HG02852 (cell line): ENCODE measurements around the gene POLE2.
"Not testable (repeated sequence)": the region's sequence is repeated elsewhere in the genome, so short reads cannot be mapped to it uniquely, and the experiment has no call there.

ENCODE experiments used
- ATAC-seq: cut with Tn5 transposase; IDR thresholded peaks from one replicate; pipeline ENCODE4 v1.9.1; 2021; ENCODE audit warnings: mild to moderate bottlenecking, moderate library complexity; ENCODE audit not compliant: unreplicated experiment

Gene POLE2, protein sequence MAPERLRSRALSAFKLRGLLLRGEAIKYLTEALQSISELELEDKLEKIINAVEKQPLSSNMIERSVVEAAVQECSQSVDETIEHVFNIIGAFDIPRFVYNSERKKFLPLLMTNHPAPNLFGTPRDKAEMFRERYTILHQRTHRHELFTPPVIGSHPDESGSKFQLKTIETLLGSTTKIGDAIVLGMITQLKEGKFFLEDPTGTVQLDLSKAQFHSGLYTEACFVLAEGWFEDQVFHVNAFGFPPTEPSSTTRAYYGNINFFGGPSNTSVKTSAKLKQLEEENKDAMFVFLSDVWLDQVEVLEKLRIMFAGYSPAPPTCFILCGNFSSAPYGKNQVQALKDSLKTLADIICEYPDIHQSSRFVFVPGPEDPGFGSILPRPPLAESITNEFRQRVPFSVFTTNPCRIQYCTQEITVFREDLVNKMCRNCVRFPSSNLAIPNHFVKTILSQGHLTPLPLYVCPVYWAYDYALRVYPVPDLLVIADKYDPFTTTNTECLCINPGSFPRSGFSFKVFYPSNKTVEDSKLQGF

DNA sequence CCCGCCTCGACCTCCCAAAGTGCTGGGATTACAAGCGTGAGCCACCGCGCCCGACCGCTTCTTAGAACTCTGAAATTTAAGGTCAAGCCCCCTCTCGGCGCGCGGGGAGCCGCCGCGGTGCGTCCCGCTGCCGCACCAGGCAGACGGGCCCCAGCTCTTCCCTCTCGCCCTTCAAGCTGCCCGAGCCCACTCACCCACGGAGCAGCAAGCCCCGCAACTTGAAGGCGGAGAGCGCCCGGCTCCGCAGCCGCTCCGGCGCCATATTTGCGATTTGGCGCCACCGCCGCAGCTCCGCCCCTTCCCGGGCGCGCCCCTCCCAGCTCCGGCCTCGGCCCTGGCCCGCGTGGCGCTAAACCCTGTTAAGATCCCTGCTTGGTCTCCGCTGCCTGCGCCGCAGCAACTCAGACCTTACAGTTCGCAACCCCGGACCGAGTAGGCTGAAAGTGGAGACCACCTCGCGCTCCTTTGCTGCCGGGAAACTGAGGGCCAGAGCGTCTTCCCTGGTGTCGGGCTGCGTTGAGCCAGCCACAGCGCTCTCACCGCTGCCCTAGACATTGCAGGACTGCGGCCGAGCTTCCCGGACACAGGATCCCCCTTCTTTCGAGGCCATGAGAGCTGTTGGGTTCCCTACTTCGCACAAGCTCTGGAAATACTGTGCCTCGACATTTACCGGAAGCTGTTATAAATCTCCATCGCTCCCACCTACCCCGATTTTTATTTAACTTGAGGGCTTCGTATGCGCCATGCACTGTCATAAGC lies at the start of gene POLE2:
Gene POLE2, minus strand, starts transcription at position 273 of the 759 bp plus-strand sequence. Its CDS starts 11 bp downstream, at position 262.
- ATAC-seq: peak; percentile 87

DNA sequence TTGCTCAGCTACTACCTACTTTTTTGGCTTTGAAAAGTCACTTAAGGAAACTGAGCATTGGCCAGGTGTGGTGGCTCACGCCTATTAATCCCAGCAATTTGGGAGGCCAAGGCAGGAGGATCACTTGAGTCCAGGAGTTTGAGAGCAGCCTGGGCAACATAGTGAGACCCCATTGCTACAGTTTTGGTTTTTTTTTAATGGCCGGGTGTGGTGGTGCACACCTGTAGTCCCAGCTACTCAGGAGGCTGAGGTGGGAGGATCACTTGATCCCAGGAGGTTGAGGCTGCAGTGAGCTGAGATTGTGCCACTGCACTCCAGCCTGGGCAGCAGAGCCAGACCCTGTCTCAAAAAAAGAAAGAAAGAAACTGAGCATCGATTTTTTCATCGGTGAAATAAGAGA lies 47.7 kb upstream of the POLE2 start:
- ATAC-seq: not testable (repeated sequence)

DNA sequence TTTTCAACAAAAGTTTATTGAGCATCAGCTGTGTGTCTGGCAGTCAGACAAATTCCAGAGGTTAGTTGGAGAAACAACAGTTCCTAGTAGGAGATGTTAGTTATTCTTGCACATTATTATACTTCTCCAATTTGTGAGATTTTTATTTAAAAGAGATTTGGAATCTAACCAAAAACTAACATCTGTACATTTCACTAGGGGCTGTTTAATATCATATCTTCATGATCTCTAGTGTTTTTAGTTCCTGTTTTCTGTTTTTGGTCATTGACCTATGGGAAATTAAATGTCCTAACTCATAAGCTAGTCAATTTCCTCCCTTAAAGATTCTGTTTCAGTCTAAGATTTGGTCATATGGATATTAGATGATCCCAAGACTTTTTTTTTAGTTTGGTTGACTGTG lies 45.8 kb upstream of the POLE2 start:
- no peak for ATAC-seq

DNA sequence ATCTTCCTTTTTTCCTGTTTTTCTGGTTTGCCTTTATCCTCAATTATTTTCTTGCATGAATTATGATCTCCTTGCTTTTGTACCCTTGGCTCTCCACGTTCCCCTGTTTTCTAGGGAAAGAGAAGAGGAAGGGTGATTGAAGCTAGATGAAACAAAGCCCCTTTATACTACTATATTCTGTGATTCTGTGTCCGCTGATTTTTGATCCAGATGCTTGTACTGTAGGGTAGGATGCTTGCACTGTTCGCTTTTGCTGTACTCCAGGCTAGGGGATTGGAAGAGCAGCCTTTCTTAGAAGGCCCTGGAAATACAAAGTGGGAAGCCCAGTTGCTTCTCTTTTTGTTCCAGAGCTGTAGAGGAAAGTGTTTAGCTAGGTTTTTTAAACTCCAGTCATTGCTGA lies 44.9 kb upstream of the POLE2 start:
- ATAC-seq: no peak

DNA sequence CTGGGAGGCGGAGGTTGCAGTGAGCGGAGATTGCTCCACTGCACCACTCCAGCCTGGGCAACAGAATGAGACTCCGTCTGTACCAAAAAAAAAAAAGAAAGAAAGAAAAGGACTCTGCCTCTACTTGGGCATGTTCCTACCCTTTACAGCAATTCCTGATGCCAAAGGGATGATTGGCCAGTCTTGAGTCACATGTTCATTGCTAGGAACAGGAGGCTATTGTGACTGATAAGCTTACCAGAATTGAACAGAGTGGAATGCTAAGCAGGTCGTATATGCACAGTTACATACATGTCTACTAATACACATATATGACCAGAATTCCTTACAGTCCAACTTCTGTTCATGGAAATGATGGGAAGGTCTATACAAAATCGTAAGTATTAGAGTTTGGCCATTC lies 39.2 kb upstream of the POLE2 start:
- ATAC-seq: no peak

DNA sequence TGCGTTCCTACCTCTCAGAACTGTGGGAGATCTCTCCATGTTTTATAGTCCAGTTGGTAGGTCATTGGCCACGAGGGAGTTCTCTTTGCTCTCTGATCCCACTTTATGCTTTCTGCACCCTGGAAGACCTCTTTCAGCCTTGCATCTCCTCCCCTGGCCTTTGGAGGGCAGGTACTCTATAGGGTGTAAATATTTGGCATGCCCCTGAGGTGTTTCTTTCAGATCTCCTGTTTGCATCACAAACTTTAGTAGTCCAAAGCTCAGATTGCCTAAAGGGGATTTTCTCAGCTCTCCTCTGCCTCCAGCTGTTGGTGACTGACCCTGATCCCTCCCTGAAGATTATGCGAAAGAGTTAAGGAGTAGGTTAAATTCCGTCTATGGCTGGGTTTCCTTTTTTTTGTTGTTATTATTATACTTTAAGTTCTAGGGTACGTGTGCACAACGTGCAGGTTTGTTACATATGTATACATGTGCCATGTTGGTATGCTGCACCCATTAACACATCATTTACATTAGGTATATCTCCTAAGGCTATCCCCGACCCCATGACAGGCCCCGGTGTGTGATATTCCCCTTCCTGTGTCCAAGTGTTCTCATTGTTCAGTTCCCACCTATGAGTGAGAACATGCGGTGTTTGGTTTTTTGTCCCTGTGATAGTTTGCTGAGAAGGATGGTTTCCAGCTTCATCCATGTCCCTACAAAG lies 33.9 kb upstream of the POLE2 start:
- ATAC-seq: not testable (repeated sequence)

DNA sequence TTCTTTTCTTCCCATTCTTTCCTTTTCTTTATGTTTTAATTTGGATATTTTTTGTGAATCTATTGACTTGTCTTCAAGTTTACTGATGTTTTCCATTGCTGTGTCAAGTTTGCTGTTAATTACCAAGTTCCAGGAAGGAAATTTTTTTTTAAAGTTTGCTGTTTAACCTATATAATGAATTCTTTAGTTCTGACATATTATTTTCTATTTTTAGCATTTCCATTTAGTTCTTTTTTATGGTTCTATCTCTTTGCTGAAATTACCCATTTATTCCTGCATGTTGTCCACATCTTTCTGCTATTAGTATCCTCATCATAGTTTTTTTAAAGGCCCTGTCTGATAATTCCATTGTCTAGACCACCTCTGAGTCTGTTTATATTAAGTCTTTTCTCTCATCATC lies 32.7 kb upstream of the POLE2 start:
- no peak for ATAC-seq

DNA sequence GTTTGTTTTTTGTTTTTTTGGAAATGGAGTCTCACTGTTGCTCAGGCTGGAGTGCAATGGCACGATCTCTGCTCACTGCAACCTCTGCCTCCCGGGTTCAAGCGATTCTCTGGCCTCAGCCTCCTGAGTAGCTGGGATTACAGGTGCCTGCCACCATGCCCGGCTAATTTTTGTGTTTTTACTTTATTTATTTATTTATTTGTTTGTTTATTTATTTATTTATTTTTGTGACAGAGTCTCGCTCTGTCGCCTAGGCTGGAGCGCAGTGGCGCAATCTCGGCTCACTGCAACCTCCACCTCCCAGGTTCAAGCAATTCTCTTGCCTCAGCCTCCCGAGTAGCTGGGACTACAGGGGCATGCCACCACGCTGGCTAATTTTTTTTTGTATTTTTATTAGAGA lies 23.0 kb upstream of the POLE2 start:
- not testable (repeated sequence) for ATAC-seq

DNA sequence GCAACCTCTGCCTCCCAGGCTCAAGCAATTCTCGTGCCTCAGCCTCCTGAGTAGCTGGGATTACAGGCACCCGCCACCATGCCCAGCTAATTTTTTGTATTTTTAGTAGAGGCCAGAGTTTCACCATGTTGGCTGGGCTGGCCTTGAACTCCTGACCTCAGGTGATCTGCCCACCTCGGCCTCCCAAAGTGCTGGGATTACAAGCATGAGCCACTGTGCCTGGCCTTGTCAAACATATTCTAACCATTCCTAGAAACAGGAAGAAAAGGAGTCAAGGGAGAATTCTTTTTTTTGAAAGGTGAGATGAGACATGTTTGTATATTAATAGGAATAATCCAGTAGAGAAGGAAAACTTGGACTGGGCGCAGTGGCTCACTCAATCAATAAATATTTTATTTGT lies 16.5 kb upstream of the POLE2 start:
- ATAC-seq: not testable (repeated sequence)

DNA sequence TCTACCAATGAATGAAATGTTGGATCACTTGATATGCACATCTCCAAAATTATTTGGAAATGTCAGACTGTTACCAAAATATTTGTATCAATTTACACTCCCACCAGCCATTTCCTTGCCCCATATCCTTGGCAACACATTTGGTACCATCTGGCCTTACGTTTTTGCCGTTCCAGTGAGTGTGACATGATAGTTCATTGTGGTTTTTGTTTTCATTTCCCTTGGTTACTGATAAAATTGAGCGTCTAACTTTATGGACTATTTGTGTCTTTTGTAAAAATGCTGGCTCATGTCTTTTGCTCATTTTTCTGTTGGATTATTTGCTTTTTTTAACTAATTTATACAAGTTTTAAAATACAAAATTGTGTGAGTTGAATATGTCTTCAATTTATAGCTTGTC lies 16.0 kb upstream of the POLE2 start:
- ATAC-seq: no peak

DNA sequence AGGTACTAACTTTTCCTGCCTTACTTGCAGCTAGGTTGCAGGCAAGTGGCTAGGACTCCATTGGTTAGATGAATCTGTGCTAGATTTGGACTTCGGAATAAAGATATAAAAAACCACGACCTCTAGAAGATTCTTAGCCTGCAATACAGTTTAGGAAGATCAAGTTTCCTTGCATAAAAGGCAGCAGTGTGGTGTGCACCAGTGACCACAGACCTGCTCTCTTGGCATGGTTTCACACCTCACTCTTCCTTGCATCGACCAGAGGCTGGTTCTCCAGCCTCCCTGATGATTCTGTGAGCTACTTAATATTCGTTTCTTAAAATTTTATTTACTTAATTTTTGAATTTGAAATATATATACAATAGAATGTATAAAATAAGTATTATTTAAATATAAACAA lies 14.7 kb upstream of the POLE2 start:
- ATAC-seq: no peak

DNA sequence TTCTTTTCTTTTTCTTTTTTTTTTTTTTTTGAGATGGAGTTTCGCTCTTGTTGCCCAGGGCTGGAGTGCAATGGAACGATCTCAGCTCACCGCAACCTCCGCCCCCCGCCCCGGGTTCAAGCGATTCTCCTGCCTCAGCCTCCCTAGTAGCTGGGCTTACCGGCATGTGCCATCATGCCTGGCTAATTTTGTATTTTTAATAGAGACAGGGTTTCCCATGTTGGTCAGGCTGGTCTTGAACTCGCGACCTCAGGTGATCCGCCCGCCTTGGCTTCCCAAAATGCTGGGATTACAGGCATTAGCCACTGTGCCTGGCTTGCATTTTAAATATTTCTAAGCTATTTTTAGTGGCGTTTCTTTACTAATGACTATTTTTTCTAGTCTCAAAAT lies 5.7 kb upstream of the POLE2 start:
- not testable (repeated sequence) for ATAC-seq

DNA sequence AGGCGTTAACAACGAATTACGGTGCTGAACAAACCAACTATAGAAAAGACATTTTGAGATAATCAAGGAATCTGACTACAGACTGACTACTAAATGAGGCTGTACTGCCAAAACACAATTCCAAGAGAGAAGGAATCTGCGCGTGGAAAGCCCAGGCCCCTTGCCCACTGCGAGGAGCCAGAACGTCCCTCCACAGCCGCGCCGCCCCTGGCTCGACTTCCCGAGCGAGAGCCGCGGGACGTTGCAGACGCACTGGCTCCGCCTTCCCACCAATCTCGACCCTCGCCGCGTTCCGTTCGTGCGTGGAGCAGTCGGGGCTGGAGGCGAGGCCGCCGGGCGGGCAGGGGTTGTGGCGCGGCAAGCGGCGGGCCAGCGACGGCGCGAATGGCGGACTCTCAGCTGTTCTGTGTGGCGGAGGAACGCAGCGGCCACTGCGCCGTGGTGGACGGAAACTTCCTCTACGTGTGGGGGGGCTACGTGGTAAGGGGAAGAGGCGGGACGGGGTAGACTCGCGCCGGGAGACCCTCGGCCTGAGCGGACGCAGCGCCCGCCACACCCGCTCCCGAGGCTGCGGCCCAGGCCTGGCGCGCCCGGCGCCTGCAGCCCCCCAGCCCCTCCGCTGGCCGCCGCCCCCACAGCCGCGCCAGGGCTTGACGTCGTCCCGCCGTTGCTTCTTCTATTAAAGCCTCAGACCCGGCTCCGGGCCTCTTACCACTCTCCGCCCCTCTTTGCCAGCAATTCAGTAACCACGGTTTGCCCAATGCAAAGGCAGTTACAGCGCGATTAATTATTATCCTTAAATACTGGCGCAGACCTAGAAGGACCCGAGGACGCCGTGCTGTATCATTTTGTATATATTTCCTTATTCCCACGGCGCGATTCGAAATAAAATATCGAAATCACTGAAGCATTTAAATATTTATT lies 5.1 kb upstream of the POLE2 start, which contains the start of gene KLHDC1:
Gene KLHDC1, plus strand, starts transcription at position 310 of the 924 bp plus-strand sequence. Its CDS starts 75 bp downstream, at position 385.
- peak; percentile 70 for ATAC-seq

DNA sequence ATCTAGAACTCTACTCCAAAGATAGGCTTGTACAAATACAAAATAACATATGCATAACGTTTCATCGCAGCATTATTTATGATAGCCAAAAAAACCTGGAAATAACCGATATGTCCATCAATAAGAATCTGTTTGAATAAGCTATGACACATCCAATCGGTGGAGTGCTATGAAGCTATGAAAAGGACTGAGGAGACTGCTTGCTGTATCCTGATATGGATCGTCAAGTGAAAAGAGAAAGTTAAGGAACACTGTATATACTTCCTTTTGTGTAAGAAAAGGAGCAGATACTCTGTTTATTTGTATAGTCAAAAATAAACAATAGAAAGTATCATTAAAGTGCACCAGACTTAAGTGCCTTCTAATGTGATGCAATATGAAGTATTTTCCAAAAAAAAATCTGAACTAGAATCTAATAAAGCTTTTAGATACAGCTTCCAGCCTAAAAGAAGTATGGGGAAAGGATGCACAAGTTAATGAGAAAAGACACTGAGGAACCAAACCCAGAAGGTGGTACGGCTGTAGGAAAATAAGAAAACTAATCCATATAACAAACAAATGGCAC lies 4.3 kb upstream of the POLE2 start:
- no peak for ATAC-seq

DNA sequence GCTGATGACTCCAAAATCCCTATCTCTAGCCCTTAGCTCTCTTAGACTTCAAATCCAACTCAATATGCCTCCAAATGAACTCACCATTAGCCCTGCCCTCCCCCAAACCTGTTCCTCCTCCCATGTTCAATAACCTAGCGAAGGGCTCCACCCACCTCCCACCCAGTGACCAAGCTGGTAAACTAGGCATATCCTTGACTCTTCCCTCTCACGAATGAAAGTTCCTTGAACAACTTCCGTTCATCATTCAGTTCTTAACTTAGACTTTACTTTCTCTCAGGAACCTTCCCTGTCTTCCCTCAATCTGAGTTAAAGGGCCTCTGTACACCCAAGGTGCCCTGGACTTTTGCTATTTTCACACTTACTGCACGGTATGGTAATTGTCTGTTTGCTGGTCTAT lies 3.0 kb upstream of the POLE2 start:
- ATAC-seq: no peak

DNA sequence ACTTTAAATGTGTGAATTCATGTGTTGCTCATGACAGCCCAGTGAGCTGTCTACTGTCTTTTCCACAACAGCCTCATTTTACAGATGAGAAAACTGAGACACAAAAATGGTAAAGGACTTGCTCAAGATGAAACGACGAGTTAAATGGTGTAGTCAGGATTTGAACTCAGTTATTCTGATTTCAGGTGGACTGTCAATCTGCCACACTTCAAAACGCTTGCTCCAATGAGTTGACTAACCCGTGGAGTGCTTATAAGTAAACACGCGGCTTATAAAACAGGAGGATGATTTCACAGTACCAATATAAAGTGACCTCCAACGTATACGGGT lies 652 bp upstream of the POLE2 start:
- no peak for ATAC-seq

DNA sequence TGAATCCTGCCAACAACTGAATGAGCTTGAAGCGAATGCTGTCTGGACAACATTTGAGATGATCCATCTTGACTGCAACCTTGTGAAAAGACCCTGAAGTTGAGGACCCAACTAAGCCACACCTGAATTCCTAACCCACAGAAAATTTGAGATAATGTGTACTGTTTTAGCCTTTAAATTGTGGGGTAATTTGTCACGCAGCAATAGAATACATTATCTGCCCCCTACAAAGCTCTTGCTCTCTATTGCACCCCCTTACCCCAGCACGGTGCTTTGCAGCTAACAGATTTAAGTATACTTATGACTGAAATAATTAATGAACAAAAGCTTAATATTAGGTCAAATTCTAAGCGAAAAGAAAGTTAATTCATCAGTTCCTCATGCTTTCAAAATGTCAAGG lies 1.6 kb downstream of the POLE2 start:
- ATAC-seq: no peak

DNA sequence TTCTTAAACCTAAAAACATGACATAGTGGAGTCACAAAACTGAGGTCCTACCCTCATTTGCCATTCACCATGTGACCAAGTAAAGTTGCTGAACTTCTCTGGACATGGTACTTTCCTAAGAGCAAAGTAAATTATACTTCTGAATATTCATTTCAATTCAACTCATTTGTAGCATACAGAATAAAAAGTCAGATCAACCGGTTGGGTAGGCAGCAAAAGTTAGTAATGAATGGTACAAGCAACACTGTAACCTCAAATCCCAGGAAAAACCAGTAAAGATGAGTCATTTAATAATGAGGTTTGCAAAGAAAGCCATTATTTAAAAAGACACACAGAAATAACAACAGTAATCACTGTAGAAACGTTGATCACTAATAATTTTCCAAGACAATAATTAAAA lies 8.7 kb downstream of the POLE2 start:
- no peak for ATAC-seq

DNA sequence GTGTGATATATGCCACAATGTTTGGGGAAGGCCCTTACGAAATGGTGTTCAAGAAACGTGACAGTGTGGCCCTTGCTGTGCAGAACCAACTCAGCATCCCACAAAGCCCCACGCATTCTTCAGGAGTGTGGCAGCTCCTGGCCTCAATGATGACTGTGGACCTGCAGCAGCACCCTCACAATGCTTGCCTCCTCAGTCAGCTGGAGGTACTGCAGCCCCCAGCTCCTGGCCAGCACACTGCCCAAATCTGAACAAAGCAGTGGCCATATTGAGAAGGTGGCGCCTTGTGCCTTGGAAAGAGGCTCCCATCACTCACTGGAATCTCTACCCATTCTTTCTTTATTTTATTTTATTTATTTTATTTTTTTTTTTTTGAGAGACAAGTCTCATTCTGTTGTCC lies 10.4 kb downstream of the POLE2 start:
- ATAC-seq: no peak

DNA sequence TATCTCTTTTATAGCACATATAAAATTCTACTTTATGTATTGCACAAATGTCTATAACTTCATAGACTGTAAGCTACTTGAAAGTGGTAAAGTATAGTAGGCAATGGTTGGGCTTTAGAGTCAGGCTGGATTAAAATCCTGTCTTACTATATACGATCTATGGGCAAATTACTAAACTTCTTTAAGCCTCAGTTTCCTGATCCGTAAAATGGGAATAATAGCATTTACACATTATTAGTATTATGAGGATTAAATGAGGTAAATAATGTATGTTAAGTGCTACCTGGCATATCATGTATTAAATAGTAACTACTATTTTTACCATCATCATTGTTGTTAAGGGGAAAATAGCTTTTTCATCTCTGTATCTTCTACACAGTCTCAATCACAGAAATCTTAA lies 14.4 kb downstream of the POLE2 start:
- ATAC-seq: no peak
